ENCODE data around the gene CYGB. TPM values are rescaled to one million over a fixed set of nuclear protein-coding genes. Genes with fewer than 3 reads are reported as not detected.

CYGB gene
- total RNA-seq, 1 donor from 2014 or later, result 0.46 TPM

DNA sequence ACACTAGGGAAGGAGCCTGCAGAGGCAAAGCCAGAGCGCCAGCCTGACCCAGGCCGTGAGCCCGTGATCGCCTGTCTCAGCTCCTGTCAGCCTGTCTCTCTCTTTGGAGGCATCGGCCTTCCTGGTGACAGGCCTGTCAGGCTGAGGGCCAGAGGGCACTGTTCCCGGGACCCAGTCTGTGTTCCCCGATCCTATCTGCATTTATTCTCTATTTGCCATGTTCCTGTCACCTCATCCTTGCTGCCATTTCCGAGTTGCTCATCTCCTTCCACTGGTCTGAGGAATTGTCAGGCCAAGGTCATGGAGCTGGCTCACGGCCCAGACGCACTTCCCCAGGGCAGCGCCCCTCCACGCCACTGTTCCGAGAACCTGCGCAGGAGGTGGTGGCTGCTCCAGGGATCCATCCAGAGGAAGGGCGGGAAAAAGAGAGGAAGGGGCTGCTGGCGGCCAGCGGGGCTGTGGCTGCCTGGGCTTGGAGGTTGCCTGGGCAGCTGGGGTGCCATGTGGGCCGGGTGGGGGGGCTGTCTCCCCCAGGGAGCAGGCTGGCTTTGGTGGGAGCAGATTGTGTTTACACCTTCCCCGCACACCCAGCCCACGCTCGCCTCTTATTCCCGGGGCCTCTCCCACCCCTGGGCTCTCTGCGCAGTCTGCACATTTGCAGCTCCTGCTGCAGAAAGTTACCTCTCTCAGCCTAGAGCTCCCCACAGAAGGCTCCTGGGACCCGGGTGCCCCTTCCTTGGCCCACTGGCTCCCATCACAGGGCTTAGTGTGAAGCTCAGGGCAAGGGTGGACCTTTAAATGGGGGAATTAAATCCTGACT, 7.2 kb upstream of the CYGB start:
- DNase-seq (ENCODE audit: low spot score, unreplicated experiment), result no peak
- Mint-ChIP-seq H3K4me1 (ENCODE audit: low read depth) (peaks cover 16% of the 10 kb centered on the region), H3K4me3 (ENCODE audit: low read depth) (no peak overlapping the region), H3K9me3 (ENCODE audit: low read depth) (no peaks in the 10 kb centered on the region), H3K36me3 (ENCODE audit: insufficient read depth) (no peaks in the 10 kb centered on the region), H3K27ac (no peak overlapping the region), H3K27me3 (peaks cover 40% of the 10 kb centered on the region)
- TF ChIP-seq, protein P1, sequence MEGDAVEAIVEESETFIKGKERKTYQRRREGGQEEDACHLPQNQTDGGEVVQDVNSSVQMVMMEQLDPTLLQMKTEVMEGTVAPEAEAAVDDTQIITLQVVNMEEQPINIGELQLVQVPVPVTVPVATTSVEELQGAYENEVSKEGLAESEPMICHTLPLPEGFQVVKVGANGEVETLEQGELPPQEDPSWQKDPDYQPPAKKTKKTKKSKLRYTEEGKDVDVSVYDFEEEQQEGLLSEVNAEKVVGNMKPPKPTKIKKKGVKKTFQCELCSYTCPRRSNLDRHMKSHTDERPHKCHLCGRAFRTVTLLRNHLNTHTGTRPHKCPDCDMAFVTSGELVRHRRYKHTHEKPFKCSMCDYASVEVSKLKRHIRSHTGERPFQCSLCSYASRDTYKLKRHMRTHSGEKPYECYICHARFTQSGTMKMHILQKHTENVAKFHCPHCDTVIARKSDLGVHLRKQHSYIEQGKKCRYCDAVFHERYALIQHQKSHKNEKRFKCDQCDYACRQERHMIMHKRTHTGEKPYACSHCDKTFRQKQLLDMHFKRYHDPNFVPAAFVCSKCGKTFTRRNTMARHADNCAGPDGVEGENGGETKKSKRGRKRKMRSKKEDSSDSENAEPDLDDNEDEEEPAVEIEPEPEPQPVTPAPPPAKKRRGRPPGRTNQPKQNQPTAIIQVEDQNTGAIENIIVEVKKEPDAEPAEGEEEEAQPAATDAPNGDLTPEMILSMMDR (IDR thresholded peaks at IDR 0.05; ENCODE audit: unreplicated experiment), result no peak

DNA sequence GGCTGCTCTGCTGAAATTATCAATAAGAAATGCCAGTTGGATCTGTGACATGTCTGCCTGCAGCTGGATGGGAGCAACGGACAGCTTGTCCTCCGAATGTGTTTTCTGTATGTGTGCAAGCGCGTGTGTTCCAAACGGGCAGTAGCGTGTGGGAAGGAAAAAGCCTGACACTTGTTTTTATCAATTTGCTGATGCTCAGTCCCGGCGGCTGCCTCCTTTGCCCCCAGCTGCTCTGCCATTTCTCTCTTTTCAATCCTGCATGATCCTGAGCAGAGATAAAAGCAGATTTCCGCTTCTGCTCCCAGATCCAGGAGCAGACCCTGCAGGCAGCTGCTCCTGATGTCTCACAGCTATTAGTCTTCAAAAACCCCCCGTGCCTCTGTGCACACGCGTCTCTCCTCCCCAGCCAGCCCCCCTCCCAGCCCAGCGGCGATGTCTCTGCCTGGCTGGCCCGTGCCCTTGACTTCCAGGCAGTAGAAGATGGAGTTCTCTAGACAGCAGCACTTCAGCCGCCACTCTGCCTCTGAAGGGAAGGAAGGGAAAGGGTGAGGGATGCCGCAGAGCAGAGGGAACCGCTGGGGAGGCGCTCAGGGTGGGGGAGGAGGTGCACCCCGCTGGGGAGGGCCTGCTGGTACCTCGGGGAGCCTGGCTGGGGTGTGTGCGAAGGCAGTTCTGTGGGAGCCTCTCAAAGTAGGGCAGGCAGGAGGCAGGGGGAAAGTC, 6.5 kb upstream of the CYGB start:
- TF ChIP-seq, protein P1 (IDR thresholded peaks at IDR 0.05; ENCODE audit: unreplicated experiment), result no peak
- H3K27ac Mint-ChIP-seq, result no peak overlapping the region
- no peaks in the 10 kb centered on the region for H3K9me3 Mint-ChIP-seq (ENCODE audit: low read depth)
- peaks cover 18% of the 10 kb centered on the region for H3K4me1 Mint-ChIP-seq (ENCODE audit: low read depth)
- DNase-seq (ENCODE audit: low spot score, unreplicated experiment), result no peak
- peaks cover 47% of the 10 kb centered on the region for H3K27me3 Mint-ChIP-seq
- H3K36me3 Mint-ChIP-seq (ENCODE audit: insufficient read depth), result no peaks in the 10 kb centered on the region
- H3K4me3 Mint-ChIP-seq (ENCODE audit: low read depth), result no peak overlapping the region

DNA sequence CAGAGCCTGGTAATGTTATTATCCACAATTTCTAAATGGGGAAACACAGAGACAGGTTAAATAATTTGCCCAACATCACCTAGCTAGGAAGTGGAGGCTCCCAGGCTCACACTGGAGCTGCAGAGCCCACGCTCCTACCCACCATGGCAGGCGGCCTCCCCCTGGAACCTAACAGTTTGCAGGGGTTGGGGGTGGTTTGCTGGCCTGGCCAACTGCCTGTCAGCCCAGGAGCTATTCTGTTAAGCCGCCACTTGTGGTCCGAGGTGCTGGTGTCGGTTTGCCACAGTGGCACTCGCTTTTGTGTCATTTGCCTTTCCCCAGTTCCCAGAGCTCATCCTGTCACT, 5.9 kb upstream of the CYGB start:
- no peak for DNase-seq (ENCODE audit: low spot score, unreplicated experiment)
- TF ChIP-seq, protein P1 (IDR thresholded peaks at IDR 0.05; ENCODE audit: unreplicated experiment), result no peak
- Mint-ChIP-seq H3K36me3 (ENCODE audit: insufficient read depth) (no peaks in the 10 kb centered on the region), H3K4me1 (ENCODE audit: low read depth) (peaks cover 18% of the 10 kb centered on the region), H3K4me3 (ENCODE audit: low read depth) (no peak overlapping the region), H3K27me3 (peaks cover 53% of the 10 kb centered on the region), H3K9me3 (ENCODE audit: low read depth) (no peaks in the 10 kb centered on the region), H3K27ac (no peak overlapping the region)

DNA sequence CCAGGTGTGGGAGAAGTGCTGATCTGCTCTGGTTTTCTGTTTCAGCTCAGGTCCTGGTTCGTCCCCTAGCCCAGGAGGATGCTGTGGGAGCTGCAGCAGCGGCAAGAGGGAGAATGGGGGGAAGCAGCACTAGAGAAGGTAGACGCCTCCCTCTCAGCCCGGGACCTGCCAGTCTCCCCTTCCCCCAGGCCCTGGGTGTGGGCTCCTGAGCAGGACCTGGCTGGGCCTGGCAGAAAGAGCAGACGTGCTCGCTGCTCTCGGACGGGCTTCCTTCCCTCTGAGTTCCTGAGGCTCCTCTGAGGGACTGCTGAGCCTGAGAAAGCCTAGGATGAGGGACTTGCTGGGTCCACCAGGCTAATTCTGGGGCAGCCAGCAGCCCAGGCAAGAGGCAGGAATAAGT, 5.5 kb upstream of the CYGB start:
- Mint-ChIP-seq H3K27me3 (peaks cover 55% of the 10 kb centered on the region), H3K4me1 (ENCODE audit: low read depth) (peaks cover 18% of the 10 kb centered on the region), H3K4me3 (ENCODE audit: low read depth) (no peak overlapping the region), H3K9me3 (ENCODE audit: low read depth) (no peaks in the 10 kb centered on the region), H3K36me3 (ENCODE audit: insufficient read depth) (no peaks in the 10 kb centered on the region), H3K27ac (no peak overlapping the region)
- no peak for DNase-seq (ENCODE audit: low spot score, unreplicated experiment)
- TF ChIP-seq, protein P1 (IDR thresholded peaks at IDR 0.05; ENCODE audit: unreplicated experiment), result no peak

DNA sequence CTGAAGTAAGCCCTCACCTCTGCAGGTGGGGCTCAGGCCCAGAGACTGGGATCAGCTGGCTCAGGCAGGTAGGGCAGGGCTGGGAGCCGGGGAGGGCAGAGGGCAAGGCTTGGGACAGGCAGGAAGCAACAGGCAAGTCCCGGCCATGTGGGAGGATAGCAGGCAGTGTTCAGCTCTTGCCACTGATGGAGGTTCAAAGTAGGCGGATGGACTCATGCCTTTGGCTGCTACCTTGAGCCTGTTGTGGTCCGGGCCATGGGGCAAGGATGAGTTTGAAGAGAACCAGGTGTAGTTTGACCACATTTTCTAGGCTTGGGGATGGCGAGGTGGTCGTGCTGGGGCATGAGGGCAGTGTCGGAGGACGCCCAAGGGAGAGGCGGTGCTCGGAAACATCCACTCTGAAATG, 5.1 kb upstream of the CYGB start:
- Mint-ChIP-seq H3K27ac (no peak overlapping the region), H3K36me3 (ENCODE audit: insufficient read depth) (no peaks in the 10 kb centered on the region), H3K27me3 (peaks cover 55% of the 10 kb centered on the region), H3K4me3 (ENCODE audit: low read depth) (no peak overlapping the region), H3K9me3 (ENCODE audit: low read depth) (no peaks in the 10 kb centered on the region), H3K4me1 (ENCODE audit: low read depth) (peaks cover 18% of the 10 kb centered on the region)
- TF ChIP-seq, protein P1 (IDR thresholded peaks at IDR 0.05; ENCODE audit: unreplicated experiment), result no peak
- DNase-seq (ENCODE audit: low spot score, unreplicated experiment), result no peak

Measured in progenitor cell of endocrine pancreas (in vitro differentiated cells).